GM19035 (cell line): Measurements from ENCODE around the gene GJB2.
"Not testable (repeated sequence)": the region's sequence is repeated elsewhere in the genome, so short reads cannot be mapped to it uniquely, and the experiment has no call there.

Experiments
- ATAC-seq: cut with Tn5 transposase; IDR thresholded peaks from one replicate; pipeline ENCODE4 v1.9.1; 2021; ENCODE audit not compliant: unreplicated experiment

GJB2 gene

GRCh38 chr13:20171364-20171763 lies 21.4 kb downstream of the GJB2 start:
- no peak for ATAC-seq

GRCh38 chr13:20170921-20171320 lies 21.8 kb downstream of the GJB2 start:
- ATAC-seq: no peak

- no peak for ATAC-seq
Observed at GRCh38 chr13:20168396-20168795, 24.3 kb downstream of the GJB2 start.

- ATAC-seq: no peak
Observed at GRCh38 chr13:20165417-20166257, 27.1 kb downstream of the GJB2 start.

- no peak for ATAC-seq
Observed at GRCh38 chr13:20161951-20162300, 30.8 kb downstream of the GJB2 start.

DNA sequence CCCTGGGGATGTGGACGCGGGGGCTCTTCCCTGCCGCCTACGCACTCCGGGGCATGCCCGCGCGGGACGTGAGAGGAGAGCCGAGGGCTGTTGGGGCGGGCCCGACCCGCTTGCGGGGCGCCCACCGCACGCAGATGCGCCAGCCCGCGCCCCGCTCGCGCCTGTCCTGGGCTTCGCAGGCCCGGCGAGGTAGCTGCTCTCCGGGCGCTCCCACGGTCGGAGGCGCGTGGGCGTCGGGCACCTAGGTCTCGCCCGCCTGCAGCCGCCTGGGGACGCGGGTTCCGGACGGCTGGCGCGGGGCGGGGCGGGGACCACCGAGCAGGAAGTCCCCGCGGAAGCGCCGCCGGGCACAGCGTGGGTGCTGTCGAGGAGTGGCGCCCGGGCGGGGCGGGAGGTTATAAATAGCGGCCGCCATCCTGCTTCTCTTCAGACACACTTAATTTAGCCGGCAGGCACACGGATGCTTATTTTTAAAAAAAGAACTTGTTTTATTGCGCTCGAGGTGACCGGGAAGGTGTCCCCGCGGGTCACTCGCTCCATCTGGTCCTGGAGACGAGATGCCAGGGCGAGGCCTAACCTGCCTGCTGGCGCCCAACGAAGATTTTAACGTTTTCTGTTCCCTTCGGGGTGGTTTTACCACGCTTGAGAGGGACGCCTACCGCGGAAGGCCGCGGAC lies 31.3 kb downstream of the GJB2 start:
- peak; percentile 46 for ATAC-seq

DNA sequence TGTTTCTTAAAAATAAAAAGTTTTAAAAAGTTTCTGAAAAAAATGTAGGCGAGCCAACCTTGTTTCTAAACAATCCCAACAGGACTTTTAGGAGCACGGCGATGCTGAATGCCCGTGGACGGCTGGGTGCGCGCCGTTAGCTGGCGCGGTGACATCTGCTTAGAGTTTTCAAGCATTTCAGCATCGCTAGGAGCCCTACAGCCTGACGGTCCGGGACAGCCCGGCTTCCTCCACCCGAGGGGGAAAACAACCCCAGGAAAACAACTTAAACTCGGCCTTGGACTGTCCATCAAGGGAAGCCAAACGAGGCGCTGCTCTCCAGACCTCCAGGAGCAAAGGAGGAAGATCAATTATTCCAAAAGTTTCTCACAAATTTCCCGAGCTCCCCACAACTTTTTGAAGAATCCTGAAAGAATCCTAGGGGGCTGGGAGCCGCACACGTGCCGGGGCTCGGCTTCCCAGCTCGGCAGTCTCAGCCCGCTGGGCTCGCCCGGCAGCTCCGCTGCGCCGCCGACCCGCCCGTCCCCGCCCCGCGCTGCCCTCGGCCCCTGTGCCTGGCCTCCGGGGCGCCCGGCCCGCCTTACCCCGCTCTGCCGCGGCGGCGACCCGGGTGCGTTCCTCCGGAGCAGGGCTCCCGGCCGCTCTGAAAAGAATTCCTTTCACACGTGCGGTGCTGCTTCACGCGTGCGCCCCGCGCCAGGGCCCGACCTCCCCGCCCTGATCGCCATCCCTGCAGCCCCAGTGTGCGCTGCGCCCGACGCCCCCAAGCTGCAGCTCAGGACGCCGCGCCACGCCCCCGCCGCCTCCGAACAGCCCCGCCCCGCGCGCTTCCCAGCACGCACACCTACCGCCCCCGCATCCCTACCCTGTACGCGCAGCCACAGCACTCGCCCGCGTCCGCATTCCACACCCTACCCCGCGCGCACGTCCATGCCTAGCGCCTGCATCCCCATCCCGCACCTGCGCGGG lies 32.1 kb downstream of the GJB2 start, which contains the start of gene GJA3:
Gene GJA3, minus strand, starts transcription at position 747 of the 969 bp plus-strand sequence. CDS start 17,764 bp downstream, outside the sequence.
- peak; percentile 69 for ATAC-seq

DNA sequence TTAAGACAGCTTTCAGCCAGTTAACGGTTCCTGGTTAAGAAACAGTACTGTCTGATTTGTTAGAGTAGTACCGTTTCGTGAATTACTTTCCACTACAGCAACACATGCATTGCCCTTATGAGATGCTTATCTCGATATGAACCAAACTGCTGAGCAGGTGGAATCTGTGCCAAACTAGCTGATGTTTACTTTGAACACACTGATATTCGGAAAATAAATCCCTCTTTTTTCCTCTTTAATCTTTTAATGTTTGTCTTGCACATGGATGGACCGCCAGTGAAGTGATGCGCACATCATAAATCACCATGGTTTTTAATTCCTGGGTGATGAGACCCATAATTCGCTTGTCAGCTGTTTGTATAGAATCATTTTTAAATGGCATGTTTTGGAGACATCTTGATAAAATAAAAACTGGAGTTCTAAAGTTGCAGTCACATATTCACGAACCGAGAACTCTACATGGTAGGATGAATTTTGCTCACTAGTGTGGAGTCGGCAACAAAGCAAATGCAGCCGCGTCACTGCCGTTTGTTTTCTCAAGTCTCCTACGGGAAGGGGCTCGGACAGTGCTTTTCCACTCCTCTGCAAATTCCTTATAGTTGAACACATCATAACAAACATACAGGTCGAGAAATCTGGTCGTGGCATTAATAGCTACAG lies 33.0 kb downstream of the GJB2 start:
- no peak for ATAC-seq

GRCh38 chr13:20157151-20157796 lies 35.5 kb downstream of the GJB2 start:
- no peak for ATAC-seq

- ATAC-seq: no peak
Observed at GRCh38 chr13:20156702-20157101, 36.0 kb downstream of the GJB2 start.

DNA sequence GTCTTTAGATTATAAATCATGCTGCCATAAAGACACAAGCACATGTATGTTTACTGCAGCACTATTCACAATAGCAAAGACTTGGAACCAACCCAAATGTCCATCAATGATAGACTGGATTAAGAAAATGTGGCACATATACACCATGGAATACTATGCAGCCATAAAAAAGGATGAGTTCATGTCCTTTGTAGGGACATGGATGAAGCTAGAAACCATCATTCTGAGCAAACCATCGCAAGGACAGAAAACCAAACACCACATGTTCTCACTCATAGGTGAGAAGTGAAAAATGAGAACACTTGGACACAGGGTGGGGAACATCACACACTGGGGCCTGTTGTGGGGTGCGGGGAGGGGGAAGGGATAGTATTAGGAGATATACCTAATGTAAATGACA lies 39.4 kb downstream of the GJB2 start:
- not testable (repeated sequence) for ATAC-seq

GRCh38 chr13:20151612-20152011 lies 41.1 kb downstream of the GJB2 start:
- ATAC-seq: no peak

- no peak for ATAC-seq
Observed at GRCh38 chr13:20151016-20151415, 41.7 kb downstream of the GJB2 start.

GRCh38 chr13:20150561-20150960 lies 42.2 kb downstream of the GJB2 start:
- no peak for ATAC-seq

DNA sequence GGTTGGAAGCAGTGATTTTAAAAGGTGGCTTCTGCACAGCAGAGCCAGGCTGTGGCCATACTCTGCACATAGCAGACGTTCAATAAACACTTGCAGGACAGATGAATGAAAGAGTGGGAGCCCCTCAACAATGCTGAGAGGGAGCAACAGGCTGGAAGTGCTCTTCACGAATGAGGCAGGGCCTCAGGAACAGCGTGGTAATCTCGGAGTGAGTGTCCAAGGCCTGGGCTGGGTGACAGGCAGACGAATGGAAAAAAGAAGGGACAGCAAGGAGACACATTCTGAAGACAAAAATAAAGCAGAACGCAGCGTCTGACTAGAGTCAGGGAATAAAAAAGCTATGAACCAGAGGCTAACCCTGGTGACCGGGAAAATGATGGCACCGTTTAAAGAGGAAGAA lies 43.0 kb downstream of the GJB2 start:
- ATAC-seq: no peak

DNA sequence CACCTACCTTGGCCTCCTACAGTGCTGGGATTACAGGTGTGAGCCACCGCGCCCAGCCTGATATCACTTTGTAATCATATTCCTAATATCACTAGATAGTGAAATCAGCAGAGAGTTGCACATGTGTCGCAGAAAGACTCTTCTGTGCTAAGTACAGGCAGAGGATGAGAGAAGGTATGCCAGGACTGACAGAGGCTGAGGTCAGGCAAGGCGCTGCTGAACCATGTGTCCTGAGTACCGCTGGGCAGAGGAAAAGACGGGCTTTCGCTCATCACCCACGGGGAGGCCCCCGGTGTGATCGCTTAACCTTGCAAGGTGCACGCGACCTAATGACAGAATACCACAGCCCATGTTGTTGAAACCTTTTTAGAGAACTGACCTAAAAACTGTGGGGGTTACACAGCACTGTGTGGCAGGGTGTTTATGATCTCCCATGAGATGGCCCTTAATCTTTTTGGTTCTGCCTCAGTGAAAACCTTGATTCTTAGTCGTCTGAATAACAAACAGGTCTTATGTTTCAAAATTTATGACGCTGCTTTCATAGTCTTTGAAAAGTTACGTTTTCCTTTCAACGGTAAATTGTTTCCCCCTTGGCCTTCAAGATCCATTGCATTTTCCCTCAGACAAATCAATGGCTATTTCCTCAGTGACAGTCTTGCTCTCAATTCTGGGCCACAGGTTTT lies 44.1 kb downstream of the GJB2 start:
- ATAC-seq: no peak

DNA sequence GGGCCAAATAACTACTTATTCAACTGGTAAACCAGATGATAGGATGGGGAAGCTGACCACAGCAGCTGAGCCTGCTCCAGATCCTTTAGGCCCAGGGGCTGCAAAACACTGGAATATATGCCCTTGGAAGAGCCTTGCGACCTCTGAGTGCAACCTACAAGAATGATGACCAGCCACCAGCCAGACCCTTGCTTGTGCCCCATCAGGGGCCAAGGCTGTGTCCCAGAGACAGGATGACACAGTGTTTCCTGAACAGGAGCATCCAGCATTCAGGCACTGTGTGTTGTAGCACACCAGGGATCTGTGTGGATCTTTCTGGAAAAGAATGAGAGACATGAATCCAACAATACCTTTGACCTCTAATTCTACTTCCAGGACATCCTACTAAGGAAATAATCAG lies 46.4 kb downstream of the GJB2 start:
- no peak for ATAC-seq

DNA sequence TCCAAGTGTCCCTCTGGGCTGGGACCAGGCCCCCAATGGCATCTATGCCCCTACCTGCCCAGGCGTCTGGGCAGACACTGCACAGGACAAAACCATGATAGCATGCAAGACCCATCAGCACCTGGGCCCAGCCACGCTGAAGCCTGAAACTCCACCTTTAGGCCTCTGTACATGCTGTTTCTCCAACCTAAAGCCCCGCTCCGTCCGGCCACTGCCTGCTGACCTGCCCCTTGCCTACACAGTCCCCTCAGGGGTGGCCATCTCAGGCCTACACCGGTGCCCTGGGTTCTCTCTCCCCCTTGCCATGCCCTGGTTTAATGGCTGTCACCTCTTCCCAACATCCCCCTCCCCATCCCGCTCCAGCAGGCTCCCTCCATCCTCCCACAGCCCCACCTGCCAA lies 47.2 kb downstream of the GJB2 start:
- ATAC-seq: no peak

DNA sequence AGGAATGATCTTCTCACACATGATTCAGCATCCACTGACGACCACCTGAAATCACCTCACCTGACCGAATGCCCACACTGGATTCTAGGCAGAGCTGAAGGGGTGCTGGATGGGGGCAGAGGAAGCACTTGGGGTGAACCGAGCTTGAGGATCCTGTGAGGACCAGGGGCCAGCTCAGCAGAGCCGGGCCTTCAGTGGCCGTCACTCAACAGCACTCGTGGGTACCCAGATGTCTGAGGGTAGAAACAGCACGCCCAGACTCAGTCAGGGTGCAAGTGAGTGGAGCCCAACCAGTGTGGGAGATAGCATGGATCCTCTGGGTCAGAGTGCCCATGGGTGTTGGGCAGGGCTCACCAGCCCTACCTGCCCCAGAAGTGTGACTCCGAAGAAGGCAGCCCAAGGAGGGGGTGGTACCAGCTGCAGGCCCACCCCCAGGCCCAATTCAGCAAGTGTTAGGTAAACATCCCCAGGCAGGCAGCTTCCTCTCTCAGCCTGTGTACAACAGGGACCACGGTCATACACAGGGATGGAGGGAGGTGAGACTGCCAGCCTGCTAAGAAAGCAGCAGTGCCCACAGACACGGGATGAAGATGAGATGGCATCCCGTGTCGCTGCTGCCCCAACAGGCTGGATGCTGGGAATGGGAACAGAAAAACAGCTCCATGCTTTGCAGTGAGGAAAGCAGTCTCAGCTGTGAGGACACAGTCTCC lies 48.4 kb downstream of the GJB2 start:
- ATAC-seq: no peak
